Mucosa of stomach (tissue), 1 donor: Measurements from ENCODE around the gene EDARADD.

Experiments used
- H3K27me3 ChIP-seq: one replicate; pipeline ENCODE4 v1.7.0; 2013; ENCODE audit warnings: mild to moderate bottlenecking, low read length; ENCODE audit not compliant: control insufficient read depth, insufficient read depth
- H3K36me3 ChIP-seq: one replicate; pipeline ENCODE4 v1.7.0; 2013; ENCODE audit warnings: low read length; ENCODE audit not compliant: control insufficient read depth, insufficient read depth
- H3K4me1 ChIP-seq: one replicate; pipeline ENCODE4 v1.7.0; 2013; ENCODE audit warnings: mild to moderate bottlenecking, low read length; ENCODE audit not compliant: control insufficient read depth, insufficient read depth
- H3K4me3 ChIP-seq: one replicate; pipeline ENCODE4 v1.7.0; 2013; ENCODE audit warnings: low read length
- H3K9ac ChIP-seq: one replicate; pipeline ENCODE4 v1.7.0; 2013; ENCODE audit warnings: mild to moderate bottlenecking, low read length, moderate library complexity
- H3K9me3 ChIP-seq: one replicate; pipeline ENCODE4 v1.7.0; 2013; ENCODE audit warnings: mild to moderate bottlenecking, low read length, moderate library complexity; ENCODE audit not compliant: control insufficient read depth
- donor health status: Pancreatic carcinoma.

EDARADD gene

DNA sequence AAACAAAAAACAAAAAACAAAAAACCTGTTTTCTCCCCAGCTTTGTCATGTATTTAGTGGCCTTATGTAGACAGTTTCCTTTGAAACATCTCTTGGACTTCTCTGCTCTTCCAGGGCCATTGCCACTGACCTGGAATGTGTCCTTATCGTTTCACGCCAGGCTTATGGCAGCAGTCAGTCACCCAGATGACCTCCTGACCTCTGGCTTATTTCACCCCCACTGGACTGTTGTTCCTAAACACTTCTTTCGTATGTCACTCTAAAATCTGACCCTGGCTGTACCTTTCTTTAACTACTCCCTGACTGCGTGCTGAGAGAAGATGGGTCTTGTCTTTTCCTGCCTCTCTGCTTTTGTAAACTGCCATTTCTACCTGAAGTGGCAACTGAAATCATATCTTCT, 138.8 kb downstream of the EDARADD start:
- Histone ChIP-seq H3K4me3 (no peak overlapping the region), H3K27me3 (no peaks in the 10 kb centered on the region), H3K36me3 (no peaks in the 10 kb centered on the region), H3K9ac (no peak overlapping the region), H3K4me1 (peaks cover 5% of the 10 kb centered on the region), H3K9me3 (no peaks in the 10 kb centered on the region)

DNA sequence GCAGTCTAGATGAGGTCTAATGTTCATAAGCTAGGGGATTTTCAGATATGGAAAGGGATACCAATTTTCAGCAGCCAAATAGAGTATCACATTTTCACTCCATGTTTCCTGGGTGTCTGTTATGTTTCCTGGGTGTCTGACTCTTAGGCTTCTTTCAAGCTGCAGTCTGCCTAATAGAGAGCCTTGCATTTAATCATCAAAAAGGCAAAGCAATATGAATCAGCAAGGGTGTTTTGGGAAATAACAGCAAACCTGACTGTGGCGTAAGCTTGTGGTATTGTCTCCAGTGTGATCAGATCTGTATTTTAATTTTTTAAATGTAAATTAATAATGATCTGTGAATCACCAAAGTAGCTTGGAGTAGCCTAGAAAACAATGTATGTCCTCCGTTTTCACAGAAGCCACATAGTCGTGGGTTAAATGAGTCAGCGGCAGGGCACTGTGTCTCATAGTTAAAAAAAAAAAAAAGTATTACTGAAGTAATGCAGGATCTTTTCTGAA, 140.1 kb downstream of the EDARADD start:
- Histone ChIP-seq H3K27me3 (no peaks in the 10 kb centered on the region), H3K9ac (no peak overlapping the region), H3K4me1 (peaks cover 5% of the 10 kb centered on the region), H3K4me3 (no peak overlapping the region), H3K9me3 (no peaks in the 10 kb centered on the region), H3K36me3 (no peaks in the 10 kb centered on the region)
